Measurements from ENCODE around the gene KLF6.

Gene KLF6

DNA sequence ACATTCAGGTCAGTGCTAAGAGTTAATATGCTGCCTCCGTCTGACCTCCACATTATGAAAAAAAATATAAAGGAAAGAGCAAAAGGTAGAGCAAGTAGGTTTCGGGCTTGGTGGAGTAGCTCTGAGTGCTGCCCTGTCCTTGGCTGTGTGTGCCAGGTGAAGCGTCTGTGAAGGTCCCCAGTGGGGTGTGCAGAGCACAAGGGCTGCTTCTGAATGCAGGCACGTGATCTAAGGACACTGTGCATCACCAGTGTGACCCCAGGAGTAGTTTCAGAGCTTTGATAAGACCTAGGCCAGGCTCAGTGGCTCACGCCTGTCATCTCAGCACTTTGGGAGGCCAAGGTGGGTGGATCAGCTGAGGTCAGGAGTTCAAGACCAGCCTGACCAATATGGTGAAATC is 36.0 kb downstream of the KLF6 start:
- Histone ChIP-seq H3K4me3 (ENCODE audit: low read depth, low read length) (no peak overlapping the region), H3K27ac (ENCODE audit: extremely low read depth, low read depth, low read length) (no peak overlapping the region), H3K4me1 (ENCODE audit: control insufficient read depth, insufficient read depth, low read length) (peaks cover 5% of the 10 kb centered on the region; the same call in 1 of the 2 replicates), H3K36me3 (ENCODE audit: control insufficient read depth in 2 of 2, insufficient read depth in 1 of 2, low read length in 2 of 2) (no peaks in the 10 kb centered on the region), H3K9me3 (ENCODE audit: control insufficient read depth, insufficient read depth, low read depth, low read length) (no peaks in the 10 kb centered on the region)
- ChIA-PET CTCF (no interaction called here), POLR2A (no interaction called here)
- TF ChIP-seq, protein P1, sequence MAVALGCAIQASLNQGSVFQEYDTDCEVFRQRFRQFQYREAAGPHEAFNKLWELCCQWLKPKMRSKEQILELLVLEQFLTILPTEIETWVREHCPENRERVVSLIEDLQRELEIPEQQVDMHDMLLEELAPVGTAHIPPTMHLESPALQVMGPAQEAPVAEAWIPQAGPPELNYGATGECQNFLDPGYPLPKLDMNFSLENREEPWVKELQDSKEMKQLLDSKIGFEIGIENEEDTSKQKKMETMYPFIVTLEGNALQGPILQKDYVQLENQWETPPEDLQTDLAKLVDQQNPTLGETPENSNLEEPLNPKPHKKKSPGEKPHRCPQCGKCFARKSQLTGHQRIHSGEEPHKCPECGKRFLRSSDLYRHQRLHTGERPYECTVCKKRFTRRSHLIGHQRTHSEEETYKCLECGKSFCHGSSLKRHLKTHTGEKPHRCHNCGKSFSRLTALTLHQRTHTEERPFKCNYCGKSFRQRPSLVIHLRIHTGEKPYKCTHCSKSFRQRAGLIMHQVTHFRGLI (tag by site-specific recombination; IDR thresholded peaks at IDR 0.05) = no peak
- TF ChIP-seq ZNF114 (tag by site-specific recombination; IDR thresholded peaks at IDR 0.05) = no peak
- TF ChIP-seq PATZ1 (tag by site-specific recombination; IDR thresholded peaks at IDR 0.05) = no peak
- no peak for TF ChIP-seq ZNF747 (tag by site-specific recombination; IDR thresholded peaks at IDR 0.05)
- TF ChIP-seq ZNF274 (IDR thresholded peaks at IDR 0.05; ENCODE audit: low read length) = no peak
- no peak for TF ChIP-seq ZNF274 (tag by site-specific recombination; IDR thresholded peaks at IDR 0.05; ENCODE audit: borderline replicate concordance)
- no peak for TF ChIP-seq ZNF521 (tag by site-specific recombination; IDR thresholded peaks at IDR 0.05)
- no peak for TF ChIP-seq EGR2 (tag by site-specific recombination; IDR thresholded peaks at IDR 0.05; ENCODE audit: low read depth)
- no peak for TF ChIP-seq ZNF558 (tag by site-specific recombination; IDR thresholded peaks at IDR 0.05)
- TF ChIP-seq ZNF837 (tag by site-specific recombination; IDR thresholded peaks at IDR 0.05) = no peak
- TF ChIP-seq MZF1 (tag by site-specific recombination; IDR thresholded peaks at IDR 0.05; ENCODE audit: borderline replicate concordance) = no peak
- no peak for TF ChIP-seq ZNF394 (tag by site-specific recombination; IDR thresholded peaks at IDR 0.05; ENCODE audit: borderline replicate concordance)

DNA sequence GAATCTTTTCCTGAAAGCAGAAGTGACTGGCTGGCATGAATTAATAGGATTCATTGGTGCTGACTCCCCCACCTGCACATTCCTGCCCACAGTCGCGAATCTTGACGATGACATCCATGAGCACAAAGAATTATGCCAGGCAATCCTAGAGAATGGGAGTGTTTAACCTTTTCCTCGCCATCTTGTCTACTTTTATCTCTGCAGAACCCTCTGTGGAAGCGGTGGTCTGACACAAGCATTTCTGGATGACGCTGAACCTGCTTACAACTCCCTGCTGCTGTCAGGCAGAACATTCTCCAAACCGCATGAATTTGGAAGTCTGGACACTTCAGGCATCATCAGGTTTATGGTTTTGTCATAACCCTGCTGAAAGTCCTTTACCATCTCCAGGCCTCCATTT is 36.5 kb downstream of the KLF6 start:
- no peak overlapping the region for H3K4me3 ChIP-seq (ENCODE audit: low read depth, low read length)
- POLR2A ChIA-PET = no interaction called here
- no peaks in the 10 kb centered on the region for H3K36me3 ChIP-seq (ENCODE audit: control insufficient read depth in 2 of 2, insufficient read depth in 1 of 2, low read length in 2 of 2)
- CTCF ChIA-PET = no interaction called here
- H3K9me3 ChIP-seq (ENCODE audit: control insufficient read depth, insufficient read depth, low read depth, low read length) = no peaks in the 10 kb centered on the region
- H3K27ac ChIP-seq (ENCODE audit: extremely low read depth, low read depth, low read length) = no peak overlapping the region
- peaks cover 5% of the 10 kb centered on the region; the same call in 1 of the 2 replicates for H3K4me1 ChIP-seq (ENCODE audit: control insufficient read depth, insufficient read depth, low read length)
- TF ChIP-seq ZNF280C (tag by site-specific recombination; IDR thresholded peaks at IDR 0.05) (no peak), ZNF621 (tag by site-specific recombination; IDR thresholded peaks at IDR 0.05) (no peak), TSHZ1 (tag by site-specific recombination; IDR thresholded peaks at IDR 0.05; ENCODE audit: borderline replicate concordance) (no peak), ZNF184 (tag by site-specific recombination; IDR thresholded peaks at IDR 0.05) (no peak), ATF2 (tag by site-specific recombination; IDR thresholded peaks at IDR 0.05; ENCODE audit: low read depth) (no peak), ZNF148 (tag by site-specific recombination; IDR thresholded peaks at IDR 0.05; ENCODE audit: borderline replicate concordance) (no peak), ZNF561 (tag by site-specific recombination; IDR thresholded peaks at IDR 0.05; ENCODE audit: borderline replicate concordance) (no peak), ZNF558 (tag by site-specific recombination; IDR thresholded peaks at IDR 0.05) (no peak), ZNF585B (tag by site-specific recombination; IDR thresholded peaks at IDR 0.05) (no peak)
